Epithelial cell of proximal tubule (primary cell): ENCODE results near the gene KRTAP4-9. TPM values are rescaled to one million over a fixed set of nuclear protein-coding genes. Genes with fewer than 3 reads are reported as not detected.
"Not testable (repeated sequence)": the region's sequence is repeated elsewhere in the genome, so short reads cannot be mapped to it uniquely, and the experiment has no call there.

Experiments
- DNase-seq: peaks from one replicate; pipeline ENCODE4 v3.0.0-alpha.2; 2011; ENCODE audit warnings: low read depth
- H3K4me3 ChIP-seq: 2 replicates; pipeline ENCODE4 v1.5.1; 2011; ENCODE audit warnings: low read depth, mild to moderate bottlenecking, low read length
- CTCF ChIP-seq: conservative IDR thresholded peaks from 2 replicates; pipeline ENCODE4 v1.5.1; 2012; ENCODE audit warnings: low read depth, mild to moderate bottlenecking, low read length
- total RNA-seq: library from RNA; depleted of rRNA; stranded (reverse); fragments of >200 nt; gene quantifications from 2 replicates; pipeline ENCODE4 v1.2.3, GENCODE V29; 2015

KRTAP4-9 gene
- total RNA-seq, 1 donor from 2014 or later: not detected

- no peak for TF ChIP-seq CTCF
- no peak overlapping the region for H3K4me3 ChIP-seq
- DNase-seq: no peak
Measured at GRCh38 chr17:41147531-41148204, 42.5 kb downstream of the KRTAP4-9 start.

GRCh38 chr17:41148971-41149651 lies 43.9 kb downstream of the KRTAP4-9 start:
- H3K4me3 ChIP-seq, DNase-seq: not testable (repeated sequence)

- TF ChIP-seq CTCF: no peak
- H3K4me3 ChIP-seq: no peak within 1 kb of the TSS
- no peak for DNase-seq
Measured at GRCh38 chr17:41149652-41149985, 44.4 kb downstream of the KRTAP4-9 start, which contains the start of gene KRTAP4-5. TSS of gene KRTAP4-5 (minus strand) at chr17:41149825. CDS start at chr17:41149767, 58 bp downstream.

GRCh38 chr17:41150026-41150425 lies 44.8 kb downstream of the KRTAP4-9 start:
- TF ChIP-seq CTCF: no peak
- DNase-seq: no peak
- H3K4me3 ChIP-seq: no peak overlapping the region

GRCh38 chr17:41151525-41151924 lies 46.3 kb downstream of the KRTAP4-9 start:
- TF ChIP-seq CTCF: no peak
- no peak for DNase-seq
- no peak overlapping the region for H3K4me3 ChIP-seq

- no peak for DNase-seq
- TF ChIP-seq CTCF: no peak
Measured at GRCh38 chr17:41153856-41154255, 48.7 kb downstream of the KRTAP4-9 start.

More at GRCh38 chr17:41153856-41154255, 48.7 kb downstream of the KRTAP4-9 start:
- H3K4me3 ChIP-seq: no peak overlapping the region

Other genes with a start within 250 kb of the KRTAP4-9 start
- gene KRT12, start 238.2 kb upstream of the KRTAP4-9 start, total RNA-seq: not detected in 2 replicates
- not detected in 2 replicates for gene KRT20, start 220.1 kb upstream of the KRTAP4-9 start, total RNA-seq
- 13.4 and 17.1 TPM in 2 replicates for gene KRT23, start 167.7 kb upstream of the KRTAP4-9 start, total RNA-seq
- gene KRT39, start 138.4 kb upstream of the KRTAP4-9 start, total RNA-seq: not detected in 2 replicates
- not detected in 2 replicates for gene KRT40, start 121.1 kb upstream of the KRTAP4-9 start, total RNA-seq
- not detected in 2 replicates for gene KRTAP3-3, start 111.2 kb upstream of the KRTAP4-9 start, total RNA-seq
- gene KRTAP3-2, start 105.5 kb upstream of the KRTAP4-9 start, total RNA-seq: not detected in 2 replicates
- gene KRTAP3-1, start 96.3 kb upstream of the KRTAP4-9 start, total RNA-seq: not detected in 2 replicates
- not detected in 2 replicates for gene KRTAP1-5, start 78.2 kb upstream of the KRTAP4-9 start, total RNA-seq
- gene KRTAP1-4, start 75.2 kb upstream of the KRTAP4-9 start, total RNA-seq: not detected in 2 replicates
- not detected in 2 replicates for gene KRTAP1-3, start 70.5 kb upstream of the KRTAP4-9 start, total RNA-seq
- not detected in 2 replicates for gene KRTAP1-1, start 63.9 kb upstream of the KRTAP4-9 start, total RNA-seq
- gene KRTAP2-1, start 58.1 kb upstream of the KRTAP4-9 start, total RNA-seq: not detected in 2 replicates
- not detected in 2 replicates for gene KRTAP2-2, start 50.2 kb upstream of the KRTAP4-9 start, total RNA-seq
- 11.6 and 26.7 TPM in 2 replicates for gene KRTAP2-3, start 45.3 kb upstream of the KRTAP4-9 start, total RNA-seq
- not detected in 2 replicates for gene KRTAP2-4, start 39.5 kb upstream of the KRTAP4-9 start, total RNA-seq
- not detected in 2 replicates for gene KRTAP4-7, start 21.2 kb upstream of the KRTAP4-9 start, total RNA-seq
- gene KRTAP4-8, start 7.2 kb upstream of the KRTAP4-9 start, total RNA-seq: not detected in 2 replicates
- gene KRTAP4-16, start 3.2 kb upstream of the KRTAP4-9 start, total RNA-seq: not detected in 2 replicates
- gene KRTAP4-11, start 13.0 kb downstream of the KRTAP4-9 start, total RNA-seq: not detected in 2 replicates
- gene KRTAP4-12, start 18.8 kb downstream of the KRTAP4-9 start, total RNA-seq: not detected in 2 replicates
- gene KRTAP4-6, start 35.2 kb downstream of the KRTAP4-9 start, total RNA-seq: not detected in 2 replicates
- not detected in 2 replicates for gene KRTAP4-5, start 44.4 kb downstream of the KRTAP4-9 start, total RNA-seq
- not detected in 2 replicates for gene KRTAP4-4, start 55.4 kb downstream of the KRTAP4-9 start, total RNA-seq
- not detected in 2 replicates for gene KRTAP4-3, start 62.8 kb downstream of the KRTAP4-9 start, total RNA-seq
- not detected in 2 replicates for gene KRTAP4-2, start 72.8 kb downstream of the KRTAP4-9 start, total RNA-seq
- not detected in 2 replicates for gene KRTAP4-1, start 79.5 kb downstream of the KRTAP4-9 start, total RNA-seq
- gene KRTAP9-1, start 84.5 kb downstream of the KRTAP4-9 start, total RNA-seq: not detected in 2 replicates
- gene KRTAP9-2, start 121.3 kb downstream of the KRTAP4-9 start, total RNA-seq: not detected in 2 replicates
- gene KRTAP9-3, start 127.1 kb downstream of the KRTAP4-9 start, total RNA-seq: not detected in 2 replicates
- gene KRTAP9-8, start 132.6 kb downstream of the KRTAP4-9 start, total RNA-seq: not detected in 2 replicates
- not detected in 2 replicates for gene KRTAP9-4, start 144.3 kb downstream of the KRTAP4-9 start, total RNA-seq
- gene KRTAP9-9, start 150.0 kb downstream of the KRTAP4-9 start, total RNA-seq: not detected in 2 replicates
- not detected in 2 replicates for gene KRTAP9-6, start 160.0 kb downstream of the KRTAP4-9 start, total RNA-seq
- gene KRTAP9-7, start 170.3 kb downstream of the KRTAP4-9 start, total RNA-seq: not detected in 2 replicates
- gene KRTAP29-1, start 197.5 kb downstream of the KRTAP4-9 start, total RNA-seq: not detected in 2 replicates
- gene KRTAP16-1, start 203.9 kb downstream of the KRTAP4-9 start, total RNA-seq: not detected in 2 replicates
- not detected in 2 replicates for gene KRTAP17-1, start 210.3 kb downstream of the KRTAP4-9 start, total RNA-seq
- gene KRT33A, start 245.4 kb downstream of the KRTAP4-9 start, total RNA-seq: not detected in 2 replicates